H54 (cell line): Measurements from ENCODE around the gene SND1.

Experiments
- DNase-seq: peaks from one replicate; pipeline ENCODE4 v3.0.0; 2011; ENCODE audit warnings: low spot score, mixed read lengths; ENCODE audit not compliant: insufficient read length
- FAIRE-seq: peaks from 3 replicates; lab custom pipeline; 2011; peaks lifted over from hg19 to GRCh38; lab: Jason Lieb, UNC
- POLR2A ChIP-seq: IDR thresholded peaks from 2 replicates; pipeline ENCODE4 v1.6.1; 2011; ENCODE audit warnings: low read depth, mild to moderate bottlenecking, low read length

Gene SND1

GRCh38 chr7:127909424-127910152, 257.6 kb downstream of the SND1 start:
- FAIRE-seq (no peak), DNase-seq (no peak)
- TF ChIP-seq POLR2A = no peak

DNA sequence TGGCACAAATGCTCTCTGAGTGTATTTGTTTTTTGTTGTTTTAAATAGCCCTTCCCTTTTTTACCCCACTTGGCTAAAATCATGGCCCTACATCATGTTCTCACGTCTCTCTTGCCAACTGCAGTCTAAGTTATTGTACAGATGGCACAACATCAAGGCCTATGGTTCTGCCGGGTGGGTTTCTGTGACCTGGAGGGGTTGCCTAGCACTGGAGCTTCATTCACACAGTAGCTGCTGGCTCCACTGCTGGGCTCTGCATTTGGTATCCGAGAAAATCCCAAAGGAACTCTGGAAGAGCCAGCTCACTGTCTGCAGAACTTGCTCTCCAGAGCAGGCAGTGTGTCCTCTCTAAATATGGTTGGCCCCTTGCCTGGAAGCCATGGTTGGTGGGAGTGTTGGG, 258.7 kb downstream of the SND1 start:
- FAIRE-seq (no peak), DNase-seq (no peak)
- TF ChIP-seq POLR2A = no peak

- FAIRE-seq (no peak), DNase-seq (no peak)
- no peak for TF ChIP-seq POLR2A
Observed at GRCh38 chr7:127911968-127912511, 260.0 kb downstream of the SND1 start.

- no peak for DNase-seq
- no peak for FAIRE-seq
Observed at GRCh38 chr7:127912901-127913300, 260.9 kb downstream of the SND1 start.

GRCh38 chr7:127913686-127914085, 261.7 kb downstream of the SND1 start:
- no peak for TF ChIP-seq POLR2A
- FAIRE-seq (no peak), DNase-seq (no peak)

More at GRCh38 chr7:127912901-127913300, 260.9 kb downstream of the SND1 start:
- TF ChIP-seq POLR2A = no peak

DNA sequence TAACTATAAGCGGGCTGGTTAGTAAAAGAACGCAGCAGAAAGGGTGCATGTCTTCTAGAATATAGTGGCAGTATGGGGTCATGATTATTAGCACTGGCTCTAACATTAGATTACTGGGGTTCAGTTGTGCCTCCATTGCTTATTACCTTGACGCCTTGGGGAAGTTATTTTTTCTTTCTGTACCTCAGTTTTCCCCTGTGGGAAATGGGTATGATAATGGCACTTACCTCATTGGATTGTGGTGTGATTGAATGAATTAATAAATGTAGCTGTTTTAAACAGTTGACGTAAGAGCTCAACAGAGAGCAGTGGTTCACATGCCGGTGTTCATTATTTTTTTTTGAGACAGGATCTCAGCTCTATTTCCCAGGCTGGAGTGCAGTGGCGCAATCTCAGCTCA, 262.7 kb downstream of the SND1 start:
- no peak for TF ChIP-seq POLR2A
- FAIRE-seq (no peak), DNase-seq (no peak)

GRCh38 chr7:127916735-127917134, 264.7 kb downstream of the SND1 start:
- DNase-seq = no peak
- no peak for TF ChIP-seq POLR2A
- FAIRE-seq = no peak

DNA sequence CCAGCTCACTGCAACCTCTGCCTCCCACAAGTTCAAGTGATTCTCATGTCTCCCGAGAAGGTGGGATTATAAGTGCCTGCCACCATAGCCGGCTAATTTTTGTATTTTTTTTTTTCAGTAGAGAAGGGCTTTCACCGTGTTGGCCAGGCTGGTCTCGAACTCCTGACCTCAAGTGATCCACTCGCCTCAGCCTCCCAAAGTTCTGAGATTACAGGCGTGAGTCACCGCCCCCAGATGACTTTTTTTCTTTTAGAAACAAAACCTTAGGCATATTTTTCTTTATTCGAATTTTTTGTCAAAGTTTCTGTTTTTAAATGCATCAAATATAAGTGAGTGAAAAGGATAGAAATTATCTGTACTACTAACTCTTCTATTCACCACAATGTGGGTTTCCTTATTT, 266.1 kb downstream of the SND1 start:
- no peak for TF ChIP-seq POLR2A
- no peak for DNase-seq
- no peak for FAIRE-seq

GRCh38 chr7:127920787-127921438, 268.9 kb downstream of the SND1 start:
- FAIRE-seq = no peak
- DNase-seq = no peak
- TF ChIP-seq POLR2A = no peak

- TF ChIP-seq POLR2A = no peak
- no peak for FAIRE-seq
- no peak for DNase-seq
Observed at GRCh38 chr7:127922656-127923055, 270.7 kb downstream of the SND1 start.

- DNase-seq (no peak), FAIRE-seq (no peak)
- no peak for TF ChIP-seq POLR2A
Observed at GRCh38 chr7:127924874-127925273, 272.9 kb downstream of the SND1 start.

- DNase-seq (no peak), FAIRE-seq (no peak)
- no peak for TF ChIP-seq POLR2A
Observed at GRCh38 chr7:127927348-127927696, 275.3 kb downstream of the SND1 start.

GRCh38 chr7:127928222-127928621, 276.2 kb downstream of the SND1 start:
- no peak for TF ChIP-seq POLR2A
- no peak for FAIRE-seq
- DNase-seq = no peak

- TF ChIP-seq POLR2A = no peak
- DNase-seq (no peak), FAIRE-seq (no peak)
Observed at GRCh38 chr7:127928852-127929251, 276.9 kb downstream of the SND1 start.
